ENCODE results near the gene ZBTB20. TPM values are rescaled to one million over a fixed set of nuclear protein-coding genes. Genes with fewer than 3 reads are reported as not detected.
"Not testable (repeated sequence)": the region's sequence is repeated elsewhere in the genome, so short reads cannot be mapped to it uniquely, and the experiment has no call there.

Gene ZBTB20
- total RNA-seq, 1 donor from 2014 or later, result 27.5 TPM

- Mint-ChIP-seq H3K4me1 (ENCODE audit: low read depth, unreplicated experiment) (no peaks in the 10 kb centered on the region), H3K4me3 (ENCODE audit: unreplicated experiment) (no peak overlapping the region), H3K36me3 (ENCODE audit: unreplicated experiment) (no peaks in the 10 kb centered on the region), H3K27ac (ENCODE audit: unreplicated experiment) (no peak overlapping the region), H3K27me3 (ENCODE audit: unreplicated experiment) (no peaks in the 10 kb centered on the region), H3K9me3 (ENCODE audit: unreplicated experiment) (no peaks in the 10 kb centered on the region)
- DNase-seq, result no peak
- no peak for TF ChIP-seq CTCF (IDR thresholded peaks at IDR 0.05; ENCODE audit: partially characterized antibody, unreplicated experiment)
These were observed 461.9 kb downstream of the ZBTB20 start for GRCh38 chr3:114685161-114685560.

DNA sequence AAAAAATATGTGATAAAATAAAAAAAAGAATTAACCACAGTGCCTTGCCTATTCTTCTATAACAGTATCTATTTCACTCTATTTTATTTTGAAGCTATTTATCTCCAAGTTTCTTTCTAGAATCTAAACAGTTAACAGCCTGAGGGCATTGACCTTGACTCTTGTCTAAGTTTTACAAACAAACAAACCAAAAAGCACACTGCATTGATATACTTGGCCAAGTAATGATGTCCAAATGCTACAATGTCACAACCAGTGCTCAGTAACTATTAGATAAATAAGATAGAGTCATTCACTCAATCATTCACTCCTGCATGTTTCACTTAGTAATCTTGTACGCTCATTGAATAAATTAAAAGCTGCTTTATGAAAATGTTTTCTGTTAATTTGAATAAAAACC, 466.8 kb downstream of the ZBTB20 start:
- Mint-ChIP-seq H3K27me3 (ENCODE audit: unreplicated experiment) (peaks cover 2% of the 10 kb centered on the region), H3K36me3 (ENCODE audit: unreplicated experiment) (no peaks in the 10 kb centered on the region), H3K4me3 (ENCODE audit: unreplicated experiment) (no peak overlapping the region), H3K27ac (ENCODE audit: unreplicated experiment) (no peak overlapping the region), H3K4me1 (ENCODE audit: low read depth, unreplicated experiment) (no peaks in the 10 kb centered on the region), H3K9me3 (ENCODE audit: unreplicated experiment) (peaks cover 2% of the 10 kb centered on the region)
- TF ChIP-seq CTCF (IDR thresholded peaks at IDR 0.05; ENCODE audit: partially characterized antibody, unreplicated experiment), result no peak
- no peak for DNase-seq

GRCh38 chr3:114679773-114680172, 467.3 kb downstream of the ZBTB20 start:
- H3K36me3 Mint-ChIP-seq (ENCODE audit: unreplicated experiment); H3K4me1 Mint-ChIP-seq (ENCODE audit: low read depth, unreplicated experiment); H3K27me3 Mint-ChIP-seq (ENCODE audit: unreplicated experiment); DNase-seq; H3K9me3 Mint-ChIP-seq (ENCODE audit: unreplicated experiment); H3K4me3 Mint-ChIP-seq (ENCODE audit: unreplicated experiment); H3K27ac Mint-ChIP-seq (ENCODE audit: unreplicated experiment): not testable (repeated sequence)

DNA sequence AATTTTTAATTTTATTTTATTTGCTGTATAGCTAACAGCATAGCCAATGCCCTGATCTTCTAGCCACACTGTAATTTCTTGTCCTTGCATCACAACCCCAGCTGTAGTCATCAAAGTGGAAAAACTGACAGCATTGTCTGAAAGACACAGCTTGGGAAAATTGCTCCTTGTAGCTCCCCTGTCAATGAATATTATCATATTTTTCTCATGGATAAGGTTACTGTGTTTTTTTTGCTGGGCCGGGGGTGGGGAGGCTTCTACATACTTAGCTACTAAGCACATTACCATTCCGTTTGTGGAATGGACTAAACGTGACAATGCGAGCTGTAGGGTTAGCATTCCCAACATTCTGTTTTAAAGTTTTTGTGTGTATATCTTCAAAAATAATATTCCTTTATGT, 472.0 kb downstream of the ZBTB20 start:
- Mint-ChIP-seq H3K4me3 (ENCODE audit: unreplicated experiment) (no peak overlapping the region), H3K36me3 (ENCODE audit: unreplicated experiment) (no peaks in the 10 kb centered on the region), H3K27ac (ENCODE audit: unreplicated experiment) (no peak overlapping the region), H3K4me1 (ENCODE audit: low read depth, unreplicated experiment) (peaks cover 6% of the 10 kb centered on the region), H3K27me3 (ENCODE audit: unreplicated experiment) (peaks cover 2% of the 10 kb centered on the region), H3K9me3 (ENCODE audit: unreplicated experiment) (peaks cover 2% of the 10 kb centered on the region)
- no peak for TF ChIP-seq CTCF (IDR thresholded peaks at IDR 0.05; ENCODE audit: partially characterized antibody, unreplicated experiment)
- no peak for DNase-seq

DNA sequence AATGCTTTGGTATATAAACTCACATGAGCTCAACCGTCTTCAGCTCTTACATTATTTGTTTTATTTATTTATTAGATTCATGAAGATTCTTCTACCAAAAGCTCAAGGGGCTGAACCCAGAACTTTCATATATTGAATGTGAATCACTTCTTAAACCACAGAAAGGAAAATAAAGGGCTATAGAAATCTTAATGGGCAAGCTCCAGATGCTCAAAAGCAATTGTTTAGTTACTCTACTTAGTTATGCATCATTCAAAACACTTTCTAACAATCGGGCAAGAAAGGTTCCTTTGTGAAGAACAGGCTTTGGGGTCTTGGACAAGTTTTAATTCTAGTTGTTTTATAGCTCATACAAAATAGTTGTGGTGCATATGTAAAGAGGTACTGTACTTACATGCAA, 473.1 kb downstream of the ZBTB20 start:
- Mint-ChIP-seq H3K4me3 (ENCODE audit: unreplicated experiment) (no peak overlapping the region), H3K4me1 (ENCODE audit: low read depth, unreplicated experiment) (peaks cover 6% of the 10 kb centered on the region), H3K27ac (ENCODE audit: unreplicated experiment) (no peak overlapping the region), H3K36me3 (ENCODE audit: unreplicated experiment) (no peaks in the 10 kb centered on the region), H3K27me3 (ENCODE audit: unreplicated experiment) (no peaks in the 10 kb centered on the region), H3K9me3 (ENCODE audit: unreplicated experiment) (peaks cover 2% of the 10 kb centered on the region)
- DNase-seq, result no peak
- TF ChIP-seq CTCF (IDR thresholded peaks at IDR 0.05; ENCODE audit: partially characterized antibody, unreplicated experiment), result no peak

DNA sequence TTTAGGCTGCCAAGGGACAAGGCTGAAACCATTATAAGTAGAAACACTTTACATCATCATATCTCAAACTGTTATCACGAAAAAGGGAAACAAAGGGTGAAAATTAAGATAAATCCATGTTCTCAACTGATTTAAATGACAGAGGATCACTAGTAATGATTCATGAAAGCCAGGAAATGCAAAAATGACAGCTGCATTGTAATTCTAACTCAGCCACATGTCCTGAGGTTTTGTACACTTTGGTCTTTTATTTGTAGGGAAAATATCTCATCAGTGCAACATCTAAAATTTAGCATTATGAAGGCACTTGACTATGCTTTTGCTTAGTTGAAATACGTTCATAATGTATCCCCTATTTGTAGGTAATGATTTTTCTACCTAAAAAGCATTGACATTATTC, 473.6 kb downstream of the ZBTB20 start:
- Mint-ChIP-seq H3K27me3 (ENCODE audit: unreplicated experiment) (no peaks in the 10 kb centered on the region), H3K4me1 (ENCODE audit: low read depth, unreplicated experiment) (peaks cover 6% of the 10 kb centered on the region), H3K4me3 (ENCODE audit: unreplicated experiment) (no peak overlapping the region), H3K27ac (ENCODE audit: unreplicated experiment) (no peak overlapping the region), H3K36me3 (ENCODE audit: unreplicated experiment) (no peaks in the 10 kb centered on the region), H3K9me3 (ENCODE audit: unreplicated experiment) (peaks cover 2% of the 10 kb centered on the region)
- DNase-seq, result no peak
- TF ChIP-seq CTCF (IDR thresholded peaks at IDR 0.05; ENCODE audit: partially characterized antibody, unreplicated experiment), result no peak
